Gastrocnemius medialis (tissue), 4 donors: Measurements from ENCODE around the gene DNASE1L1. TPM values are rescaled to one million over a fixed set of nuclear protein-coding genes. Genes with fewer than 3 reads are reported as not detected.

Experiments used
- ATAC-seq, 2 donors: fragments of 150-250 bp; one replicate each; pipeline ENCODE4 v1.9.1; 2016
- DNase-seq, 2 donors: peaks; one replicate each; pipeline ENCODE4 v3.0.0-alpha.2; 2019
- H3K27ac ChIP-seq, 4 donors: fragments of 200-600 bp; sonication (generic); 1 replicate in 1 of 4; 2 replicates in 3 of 4; pipeline ENCODE4 v1.5.1; 2016 to 2018; ENCODE audit warnings: mild to moderate bottlenecking in 2 of 4, moderate library complexity in 1 of 4
- H3K27me3 ChIP-seq, 3 donors: fragments of 200-600 bp; sonication (generic) in 2 of 3; 1 replicate in 1 of 3; 2 replicates in 2 of 3; pipeline versions ENCODE4 v1.5.1 to v1.6.0; 2016 to 2019; ENCODE audit warnings: mild to moderate bottlenecking in 1 of 3, moderate library complexity in 1 of 3
- H3K36me3 ChIP-seq, 2 donors: fragments of 200-600 bp; sonication (generic) in 1 of 2; one replicate each; pipeline ENCODE4 v1.5.1; 2017 to 2018
- H3K4me1 ChIP-seq, 2 donors: fragments of 200-600 bp; sonication (generic) in 1 of 2; one replicate each; pipeline ENCODE4 v1.5.1; 2016 to 2017; ENCODE audit warnings: mild to moderate bottlenecking in 2 of 2
- H3K4me3 ChIP-seq, 4 donors: fragments of 200-600 bp; sonication (generic) in 3 of 4; 1 replicate in 1 of 4; 2 replicates in 3 of 4; pipeline ENCODE4 v1.5.1; 2016 to 2019; ENCODE audit warnings: mild to moderate bottlenecking in 2 of 4
- H3K9me3 ChIP-seq, 3 donors: fragments of 200-600 bp; sonication (generic) in 2 of 3; 1 replicate in 1 of 3; 2 replicates in 2 of 3; pipeline ENCODE4 v1.5.1; 2016 to 2019
- POLR2A ChIP-seq, 2 donors: fragments of 450-650 bp; IDR thresholded peaks; one replicate each; pipeline ENCODE4 v1.6.1; 2017; ENCODE audit warnings: antibody characterized with exemption in 2 of 2, mild to moderate bottlenecking in 2 of 2, moderate library complexity in 2 of 2
- in situ Hi-C, 4 donors: fragments of 200-750 bp; cut with MboI; loops; one replicate each; pipeline versions ENCODE4 v1.15.0 to v1.8.0; 2017; ENCODE audit warnings: low sequenced_read_pairs in 4 of 4
- intact Hi-C: fragments of 100-400 bp; cut with DNase I; formaldehyde crosslinking; loops from one replicate; pipeline ENCODE4 v1.15.1; 2023; ENCODE audit warnings: low total_unique reads
- total RNA-seq, 4 donors: library from RNA; depleted of rRNA; stranded (reverse); fragments of >200 nt; gene quantifications; one replicate each; pipeline versions ENCODE4 v1.1.0 to v1.2.3, GENCODE V29; 2016
- TF ChIP-seq, protein P1 (sequence below), 5 experiments: fragments of 450-650 bp in 3 of 5; fragments of 200-600 bp in 2 of 5; sonication (generic) in 2 of 5; IDR thresholded peaks in 4 of 5; conservative IDR thresholded peaks in 1 of 5; 1 replicate in 4 of 5; 2 replicates in 1 of 5; pipeline ENCODE4 v1.5.1; 2016 to 2019; ENCODE audit warnings: antibody characterized with exemption in 5 of 5, mild to moderate bottlenecking in 3 of 5, moderate library complexity in 3 of 5

The DNASE1L1 gene
- total RNA-seq, 4 donors from 2014 or later: 88.4 to 148 (median 116) TPM

DNA sequence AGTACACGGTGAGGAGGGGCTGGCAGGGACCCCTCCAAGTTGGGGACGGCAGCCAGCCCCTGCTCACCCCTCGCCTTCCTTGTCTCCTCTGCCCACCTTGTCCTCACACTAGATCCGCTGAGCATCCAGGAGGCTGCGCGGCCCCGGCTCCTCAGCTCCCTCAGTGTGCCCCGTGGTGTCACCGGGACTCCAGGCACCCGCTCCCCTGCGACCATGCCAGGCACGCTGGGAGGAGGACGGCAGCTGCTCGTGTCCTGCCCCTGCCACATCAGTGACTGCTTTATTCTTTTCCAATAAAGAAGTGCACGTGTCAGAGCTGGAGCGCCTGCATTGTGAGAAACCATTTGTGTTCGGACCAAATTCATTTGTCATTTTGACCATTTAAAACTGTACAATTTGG, 41.3 kb upstream of the DNASE1L1 start:
- Histone ChIP-seq H3K36me3 (peaks cover 0 to 27% of the 10 kb centered on the region in 2 donors), H3K4me3 (no peak overlapping the region), H3K27ac (no peak overlapping the region), H3K27me3 (no peaks in the 10 kb centered on the region), H3K9me3 (no peaks in the 10 kb centered on the region), H3K4me1 (peaks cover 0 to under 1% of the 10 kb centered on the region in 2 donors)
- DNase-seq (no peak), ATAC-seq (no peak)
- TF ChIP-seq, protein P1, sequence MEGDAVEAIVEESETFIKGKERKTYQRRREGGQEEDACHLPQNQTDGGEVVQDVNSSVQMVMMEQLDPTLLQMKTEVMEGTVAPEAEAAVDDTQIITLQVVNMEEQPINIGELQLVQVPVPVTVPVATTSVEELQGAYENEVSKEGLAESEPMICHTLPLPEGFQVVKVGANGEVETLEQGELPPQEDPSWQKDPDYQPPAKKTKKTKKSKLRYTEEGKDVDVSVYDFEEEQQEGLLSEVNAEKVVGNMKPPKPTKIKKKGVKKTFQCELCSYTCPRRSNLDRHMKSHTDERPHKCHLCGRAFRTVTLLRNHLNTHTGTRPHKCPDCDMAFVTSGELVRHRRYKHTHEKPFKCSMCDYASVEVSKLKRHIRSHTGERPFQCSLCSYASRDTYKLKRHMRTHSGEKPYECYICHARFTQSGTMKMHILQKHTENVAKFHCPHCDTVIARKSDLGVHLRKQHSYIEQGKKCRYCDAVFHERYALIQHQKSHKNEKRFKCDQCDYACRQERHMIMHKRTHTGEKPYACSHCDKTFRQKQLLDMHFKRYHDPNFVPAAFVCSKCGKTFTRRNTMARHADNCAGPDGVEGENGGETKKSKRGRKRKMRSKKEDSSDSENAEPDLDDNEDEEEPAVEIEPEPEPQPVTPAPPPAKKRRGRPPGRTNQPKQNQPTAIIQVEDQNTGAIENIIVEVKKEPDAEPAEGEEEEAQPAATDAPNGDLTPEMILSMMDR (IDR thresholded peaks at IDR 0.05 in 4 of 5, conservative IDR thresholded peaks at IDR 0.05 in 1 of 5): no peak
- TF ChIP-seq POLR2A (IDR thresholded peaks at IDR 0.05): no peak
- in situ Hi-C loops: no loop called here
- intact Hi-C loops: no loop called here

DNA sequence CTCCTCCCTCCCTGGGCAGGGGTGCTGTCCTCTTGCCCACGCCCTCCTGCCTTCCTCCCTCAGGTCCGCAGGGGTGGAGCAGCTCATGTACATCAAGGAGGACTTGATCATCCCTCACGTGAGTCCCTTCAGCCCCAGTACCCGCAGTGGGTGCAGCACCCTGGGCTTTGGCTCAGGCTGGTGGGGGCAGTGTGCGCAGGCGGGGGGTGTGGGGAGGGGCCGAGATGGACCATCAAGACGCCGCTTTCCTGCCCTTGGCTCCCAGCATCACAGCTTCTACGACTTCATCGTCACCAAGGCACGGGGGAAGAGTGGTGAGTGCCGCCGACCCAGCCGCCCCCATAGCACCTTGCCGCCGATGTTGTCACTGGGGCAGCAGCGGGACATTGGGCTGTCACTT, 40.6 kb upstream of the DNASE1L1 start:
- peaks cover 4 to 5% of the 10 kb centered on the region in 2 donors for H3K4me1 ChIP-seq
- H3K4me3 ChIP-seq: no peak overlapping the region
- peaks cover 0 to 27% of the 10 kb centered on the region in 2 donors for H3K36me3 ChIP-seq
- H3K9me3 ChIP-seq: no peaks in the 10 kb centered on the region
- no peaks in the 10 kb centered on the region for H3K27me3 ChIP-seq
- in situ Hi-C loops: no loop called here
- intact Hi-C loops: no loop called here
- H3K27ac ChIP-seq: no peak overlapping the region
- TF ChIP-seq, protein P1 (IDR thresholded peaks at IDR 0.05 in 4 of 5, conservative IDR thresholded peaks at IDR 0.05 in 1 of 5): no peak
- no peak for TF ChIP-seq POLR2A (IDR thresholded peaks at IDR 0.05)
- ATAC-seq (no peak), DNase-seq (no peak)

DNA sequence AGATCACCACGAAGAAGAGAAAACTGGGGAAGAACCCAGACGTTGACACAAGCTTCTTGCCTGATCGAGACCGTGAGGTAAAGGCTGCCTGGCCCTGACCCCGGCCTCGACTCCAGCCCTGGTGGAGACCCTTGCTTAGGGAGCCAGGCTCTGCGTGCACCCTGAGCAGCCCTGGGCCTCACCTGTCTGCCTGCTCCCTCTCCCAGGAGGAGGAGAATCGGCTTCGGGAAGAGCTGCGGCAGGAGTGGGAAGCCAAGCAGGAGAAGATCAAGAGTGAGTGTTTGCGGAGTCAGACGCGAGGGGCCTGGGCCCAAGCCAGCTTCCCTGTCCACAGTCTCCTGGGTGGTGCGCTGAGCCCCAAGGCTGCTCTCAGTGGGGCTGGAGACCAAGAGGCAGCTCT, 39.4 kb upstream of the DNASE1L1 start:
- Histone ChIP-seq H3K9me3 (no peaks in the 10 kb centered on the region), H3K27ac (no peak overlapping the region), H3K36me3 (peaks cover 0 to 27% of the 10 kb centered on the region in 2 donors), H3K27me3 (no peaks in the 10 kb centered on the region), H3K4me1 (peaks cover 4 to 6% of the 10 kb centered on the region in 2 donors), H3K4me3 (no peak overlapping the region)
- intact Hi-C loops: no loop called here
- in situ Hi-C loops: no loop called here
- ATAC-seq (no peak), DNase-seq (no peak)
- TF ChIP-seq, protein P1 (IDR thresholded peaks at IDR 0.05 in 4 of 5, conservative IDR thresholded peaks at IDR 0.05 in 1 of 5): no peak
- no peak for TF ChIP-seq POLR2A (IDR thresholded peaks at IDR 0.05)

DNA sequence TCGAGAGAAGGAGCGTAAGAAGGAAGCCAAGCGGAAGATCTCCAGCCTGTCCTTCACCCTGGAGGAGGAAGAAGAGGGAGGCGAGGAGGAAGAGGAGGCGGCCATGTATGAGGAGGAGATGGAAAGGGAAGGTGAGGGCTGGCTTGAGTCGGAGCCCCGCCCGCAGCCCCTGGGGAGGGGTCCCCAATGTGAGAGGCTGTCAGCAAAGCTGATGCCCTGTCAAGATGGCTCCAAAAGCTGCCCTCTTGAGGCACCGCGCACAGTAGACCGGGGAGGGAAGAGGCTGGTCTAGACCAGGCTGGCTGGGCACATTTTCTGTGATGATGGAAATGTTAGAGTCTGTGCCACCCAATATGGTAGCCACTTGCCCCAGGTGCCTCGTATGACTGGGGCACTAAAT, 37.4 kb upstream of the DNASE1L1 start:
- H3K9me3 ChIP-seq: no peaks in the 10 kb centered on the region
- in situ Hi-C loops: no loop called here
- TF ChIP-seq, protein P1 (IDR thresholded peaks at IDR 0.05 in 4 of 5, conservative IDR thresholded peaks at IDR 0.05 in 1 of 5): no peak
- no peak for TF ChIP-seq POLR2A (IDR thresholded peaks at IDR 0.05)
- H3K27ac ChIP-seq: no peak overlapping the region
- DNase-seq (no peak), ATAC-seq (no peak)
- H3K4me1 ChIP-seq: peaks cover 4 to 8% of the 10 kb centered on the region in 2 donors
- no peaks in the 10 kb centered on the region for H3K27me3 ChIP-seq
- H3K4me3 ChIP-seq: no peak overlapping the region
- peaks cover 0 to 31% of the 10 kb centered on the region in 2 donors for H3K36me3 ChIP-seq
- intact Hi-C loops: no loop called here

DNA sequence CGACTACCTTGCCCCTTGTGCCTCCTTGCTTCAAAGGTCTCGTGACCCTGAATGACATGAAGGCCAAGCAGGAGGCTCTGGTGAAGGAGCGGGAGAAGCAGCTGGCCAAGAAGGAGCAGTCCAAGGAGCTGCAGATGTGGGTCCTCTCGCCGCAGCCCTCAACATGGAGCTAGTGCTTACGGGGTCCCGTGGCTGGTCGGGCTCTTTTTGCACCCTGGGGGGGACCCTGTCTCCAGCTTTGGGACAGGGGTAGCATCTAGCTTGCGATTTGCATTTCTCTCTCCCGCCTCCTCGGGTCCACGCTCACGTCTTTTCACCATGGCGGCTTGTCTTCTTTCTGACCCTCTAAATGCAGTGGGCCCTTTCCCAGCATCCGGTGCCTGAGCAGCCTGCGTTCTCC, 36.7 kb upstream of the DNASE1L1 start:
- H3K9me3 ChIP-seq: no peaks in the 10 kb centered on the region
- intact Hi-C loops (no loop called here), in situ Hi-C loops (no loop called here)
- DNase-seq: no peak
- no peak for ATAC-seq
- H3K27me3 ChIP-seq: no peaks in the 10 kb centered on the region
- TF ChIP-seq POLR2A (IDR thresholded peaks at IDR 0.05): no peak
- H3K36me3 ChIP-seq: peaks cover 0 to 35% of the 10 kb centered on the region in 2 donors
- H3K27ac ChIP-seq: no peak overlapping the region
- H3K4me1 ChIP-seq: peaks cover 4 to 8% of the 10 kb centered on the region in 2 donors
- no peak overlapping the region for H3K4me3 ChIP-seq
